Limb (tissue), 2 donors: ENCODE results near the gene DOC2B.
"Not testable (repeated sequence)": the region's sequence is repeated elsewhere in the genome, so short reads cannot be mapped to it uniquely, and the experiment has no call there.

Experiments used
- DNase-seq, 2 donors: peaks; one replicate each; pipeline ENCODE4 v3.0.0-alpha.2; 2016; ENCODE audit errors: extremely low spot score in 2 of 2

The DOC2B gene

DNA sequence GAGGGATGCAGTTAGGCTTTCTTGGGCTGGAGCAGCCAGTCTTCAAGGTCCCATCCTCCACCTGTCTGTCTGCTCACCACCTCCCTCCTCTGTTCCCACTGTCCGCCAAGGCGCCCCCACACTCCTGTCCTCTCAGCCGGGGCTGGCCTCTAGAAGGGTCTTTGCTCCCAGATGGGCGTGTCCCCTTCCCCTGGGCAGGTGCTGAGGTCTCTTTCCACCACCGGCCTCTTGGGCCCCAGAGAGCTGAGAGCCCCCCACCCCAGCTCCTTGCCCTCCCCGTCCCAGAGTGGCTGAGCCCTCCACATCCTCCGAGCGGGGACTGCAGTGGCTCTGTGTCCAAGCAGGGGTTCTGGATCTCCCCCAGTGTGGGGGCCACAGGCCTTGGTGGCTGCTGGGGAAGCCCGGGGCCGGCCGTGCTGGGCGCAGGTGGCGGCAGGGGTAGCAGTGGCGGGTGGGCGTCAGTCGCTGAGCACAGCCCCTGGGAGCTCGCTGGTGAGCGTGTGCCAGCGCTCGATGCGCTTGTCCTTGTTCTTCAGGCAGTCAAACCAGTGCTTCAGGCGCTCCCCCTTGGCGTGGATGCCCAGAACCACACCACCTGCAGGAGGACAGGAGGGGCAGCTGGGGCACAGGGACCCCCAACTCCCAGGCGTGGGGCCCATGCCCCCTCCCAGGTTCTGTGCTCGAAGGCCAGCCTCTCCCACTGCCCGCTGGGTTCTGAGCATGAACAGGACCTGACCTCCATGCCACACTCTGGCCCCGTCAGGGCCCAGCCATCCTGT is 34.3 kb downstream of the DOC2B start:
- no peak for DNase-seq

DNA sequence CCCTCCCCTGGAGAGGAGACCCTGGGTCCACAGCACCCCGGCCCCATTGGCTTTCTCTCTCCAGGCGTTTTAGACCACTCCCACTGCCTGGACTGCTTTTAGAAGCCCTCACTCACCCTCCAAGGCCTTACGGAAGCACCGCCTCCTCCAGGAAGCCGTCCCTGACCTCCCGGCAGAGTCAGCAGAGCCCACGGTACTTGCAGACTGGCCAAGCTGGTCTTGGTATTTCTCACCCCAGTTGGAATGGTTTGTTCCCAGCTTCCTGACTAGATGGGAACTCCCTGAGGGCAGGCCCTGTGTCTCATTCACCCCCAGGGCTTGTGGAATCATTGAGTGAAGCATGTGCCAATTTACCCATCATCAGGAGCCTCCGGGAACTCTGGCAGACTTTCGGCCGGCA is 34.9 kb downstream of the DOC2B start:
- DNase-seq = no peak

DNA sequence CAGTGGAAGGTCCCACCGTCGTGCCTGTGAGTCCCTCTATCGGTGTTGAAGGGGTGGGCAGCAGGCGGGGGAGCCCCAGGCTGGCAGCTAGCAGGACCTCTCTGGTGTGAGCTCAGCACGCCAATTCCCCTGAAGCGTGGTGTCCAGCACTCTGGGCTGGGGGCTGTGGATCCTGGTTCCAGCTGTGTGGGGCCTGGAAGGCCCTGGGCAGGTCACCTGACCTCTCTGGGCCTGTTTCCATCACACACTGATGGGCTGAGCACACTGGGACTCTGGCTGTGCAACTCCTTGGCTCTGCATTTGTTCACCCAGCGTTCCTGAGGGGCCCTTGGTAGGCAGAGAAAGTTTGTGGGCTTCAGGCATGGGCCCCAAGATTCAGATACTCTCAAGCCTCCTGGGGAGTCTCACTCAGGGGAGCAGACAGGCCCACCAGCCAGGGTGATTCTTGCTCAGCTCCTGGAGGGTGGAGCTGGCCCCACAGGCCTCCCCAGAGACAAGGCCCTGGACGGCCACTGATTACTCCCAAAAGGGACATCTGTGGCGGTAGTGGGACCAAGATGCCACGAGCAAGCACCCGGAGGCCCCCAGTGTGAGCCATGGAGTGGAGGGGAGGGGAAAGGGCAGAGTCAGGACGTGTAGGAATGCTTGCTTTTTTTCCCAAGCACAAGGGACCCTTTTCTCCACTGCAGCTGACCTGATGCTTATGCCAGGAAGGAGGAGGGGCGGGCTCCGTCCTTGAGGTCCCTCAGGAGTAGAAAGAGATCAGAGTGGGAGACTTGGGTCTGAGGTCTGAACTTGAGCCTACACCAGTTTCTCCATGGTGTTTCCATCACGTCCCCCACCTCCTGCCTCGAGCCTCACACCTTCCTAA is 35.5 kb downstream of the DOC2B start:
- no peak for DNase-seq

DNA sequence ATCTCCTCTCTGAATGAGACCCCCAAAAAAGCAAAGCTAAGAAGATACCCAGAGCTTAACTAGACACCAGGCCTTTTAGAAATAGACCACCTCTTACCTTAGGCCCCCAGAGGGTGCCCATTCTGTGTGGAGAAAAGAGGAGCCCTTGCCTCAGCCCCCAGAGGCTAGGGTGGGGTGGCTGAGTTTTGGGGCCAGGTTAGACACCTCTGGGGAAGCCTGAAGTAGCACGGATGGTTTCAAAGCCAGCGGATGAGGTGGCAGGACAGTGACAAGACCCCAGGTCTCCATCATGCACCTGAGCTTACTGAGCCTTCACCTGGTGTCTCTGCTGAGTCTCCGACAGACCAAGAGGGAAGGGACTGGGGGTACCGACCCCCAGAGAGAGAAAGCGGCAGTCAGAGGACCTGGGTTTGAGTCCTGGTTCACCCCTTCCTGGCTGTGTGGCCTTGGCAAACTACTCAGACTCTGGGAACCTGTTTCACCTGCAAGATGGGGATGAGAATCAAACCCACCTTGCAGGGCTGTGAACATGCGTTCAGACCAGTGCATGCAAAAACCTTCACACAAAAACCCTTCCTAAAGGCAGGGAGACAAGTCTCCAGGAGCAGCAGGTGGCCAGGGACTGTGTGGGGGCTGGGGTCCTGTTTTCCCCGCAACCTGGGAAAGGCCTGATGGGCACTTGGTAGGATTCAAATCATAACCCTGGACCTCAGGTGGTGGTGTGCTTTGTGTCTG is 36.3 kb downstream of the DOC2B start:
- no peak for DNase-seq

DNA sequence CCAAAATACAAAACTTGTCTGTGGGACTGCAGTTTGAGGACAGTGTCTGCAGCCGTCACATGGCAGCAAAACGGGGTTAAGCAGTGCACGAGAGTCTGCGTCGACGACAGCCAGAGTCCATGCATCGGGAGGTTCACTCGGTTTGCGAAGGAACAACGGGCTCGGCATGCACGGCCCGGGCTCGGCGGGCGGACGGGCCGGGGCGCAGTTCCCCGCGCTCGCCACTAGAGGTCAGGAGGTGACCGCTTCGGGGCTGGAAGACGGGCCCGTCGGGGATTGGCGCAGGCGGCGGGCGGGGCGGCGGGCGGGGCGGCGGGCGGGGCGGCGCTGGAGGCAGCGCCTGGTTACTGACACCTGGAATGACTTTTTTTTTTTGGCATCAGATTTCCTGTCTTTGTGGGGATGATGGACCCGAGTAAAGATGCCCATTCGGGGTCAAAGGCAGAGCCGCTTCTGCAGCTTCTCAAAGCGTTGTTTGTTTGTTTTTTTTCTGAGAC is 37.6 kb downstream of the DOC2B start:
- DNase-seq = peak; percentile 62 to 93

DNA sequence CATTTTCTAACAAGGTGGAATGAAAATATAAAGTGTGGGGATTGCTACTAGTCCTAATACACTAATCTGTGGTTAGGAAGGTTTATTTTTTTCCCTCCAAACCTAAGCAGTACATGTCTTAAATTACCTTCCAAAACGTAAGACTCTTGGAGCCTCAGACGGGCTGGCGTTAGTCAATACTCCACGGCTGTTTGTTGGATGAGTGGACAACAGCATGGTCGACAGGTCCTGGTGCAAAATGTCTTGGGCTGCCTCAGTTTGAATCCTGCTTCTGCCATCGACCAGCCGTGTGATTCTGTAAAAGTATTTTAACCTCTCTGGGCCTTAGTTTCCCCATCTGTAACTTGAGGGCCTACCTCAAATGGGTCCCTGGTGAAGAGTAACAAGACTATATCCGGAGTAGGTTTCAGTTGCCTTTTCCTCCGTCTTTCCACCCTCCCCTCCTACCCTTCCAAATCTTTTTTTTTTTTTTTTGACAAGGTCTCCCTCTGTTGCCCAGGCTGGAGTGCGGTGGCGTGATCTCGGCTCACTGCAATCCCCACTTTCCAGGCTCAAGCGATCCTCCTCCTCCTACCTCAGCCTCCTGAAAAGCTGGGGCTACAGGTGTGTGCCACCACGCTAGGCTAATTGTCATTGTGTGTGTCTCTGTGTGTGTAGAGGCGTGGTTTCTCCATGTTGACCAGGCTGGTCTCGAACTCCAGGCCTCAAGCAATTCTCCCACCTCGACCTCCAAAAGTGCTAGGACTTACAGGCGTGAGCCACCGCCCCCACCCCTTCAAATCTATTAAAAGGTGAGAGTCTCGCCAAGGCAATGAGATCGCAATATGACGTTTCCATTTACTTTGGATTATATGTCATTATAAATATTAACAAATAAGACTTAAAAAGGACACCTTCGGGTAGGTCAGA is 38.3 kb downstream of the DOC2B start:
- DNase-seq = no peak

DNA sequence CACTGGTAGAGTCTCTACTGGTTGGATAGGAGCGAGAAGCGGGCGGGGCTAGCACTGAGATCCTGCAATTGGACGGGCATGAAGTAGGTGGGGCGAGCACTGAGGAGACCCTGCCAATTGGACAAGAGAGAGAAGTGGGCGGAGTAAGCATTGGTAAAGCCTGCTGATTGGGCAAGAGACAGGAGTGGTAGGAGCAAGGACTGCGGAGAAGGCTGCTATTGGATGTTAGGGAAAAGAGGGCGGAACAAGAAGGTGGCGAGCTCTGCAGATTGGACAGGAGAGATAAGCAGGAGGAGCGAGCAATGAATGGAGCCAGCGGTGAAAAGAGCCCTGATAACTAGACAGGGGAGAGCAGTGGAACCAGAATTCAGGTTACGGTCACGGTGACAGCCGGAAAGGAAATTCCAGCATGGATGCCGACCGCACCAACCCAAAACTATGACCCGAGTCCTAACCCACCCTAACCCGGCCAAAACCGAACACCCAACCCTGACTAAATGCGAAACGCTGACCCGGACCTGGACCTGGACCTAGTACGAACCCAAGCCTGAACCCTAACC is 39.3 kb downstream of the DOC2B start:
- DNase-seq = no peak

DNA sequence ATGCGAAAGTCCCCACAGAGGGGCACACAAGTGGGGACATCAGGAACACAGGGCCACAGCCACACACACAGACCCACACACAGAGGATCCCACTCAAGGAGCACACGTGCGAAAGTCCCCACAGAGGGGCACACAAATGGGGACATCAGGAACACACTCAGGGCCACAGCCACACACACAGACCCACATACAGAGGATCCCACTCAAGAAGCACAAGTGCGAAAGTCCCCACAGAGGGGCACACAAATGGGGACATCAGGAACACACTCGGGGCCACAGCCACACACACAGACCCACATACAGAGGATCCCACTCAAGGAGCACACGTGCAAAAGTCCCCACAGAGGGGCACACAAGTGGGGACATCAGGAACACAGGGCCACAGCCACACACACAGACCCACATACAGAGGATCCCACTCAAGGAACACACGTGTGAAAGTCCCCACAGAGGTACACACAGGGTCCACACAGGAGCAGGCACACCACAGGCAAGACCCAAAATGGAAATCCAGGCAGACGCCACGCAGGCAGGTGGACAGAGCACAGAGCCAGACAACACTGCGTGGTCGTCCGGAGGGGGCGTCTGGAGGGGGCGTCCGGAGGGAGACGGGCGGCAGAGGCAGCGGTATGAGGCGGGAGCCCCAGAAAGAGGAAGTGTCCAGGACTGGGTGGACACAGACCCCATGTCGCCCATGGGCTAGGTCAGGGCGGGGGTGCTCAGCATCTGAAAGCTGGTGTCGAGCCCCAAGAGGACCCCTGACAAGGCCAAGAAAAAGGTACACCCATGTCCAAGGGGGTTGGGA is 41.8 kb downstream of the DOC2B start:
- DNase-seq = not testable (repeated sequence)

DNA sequence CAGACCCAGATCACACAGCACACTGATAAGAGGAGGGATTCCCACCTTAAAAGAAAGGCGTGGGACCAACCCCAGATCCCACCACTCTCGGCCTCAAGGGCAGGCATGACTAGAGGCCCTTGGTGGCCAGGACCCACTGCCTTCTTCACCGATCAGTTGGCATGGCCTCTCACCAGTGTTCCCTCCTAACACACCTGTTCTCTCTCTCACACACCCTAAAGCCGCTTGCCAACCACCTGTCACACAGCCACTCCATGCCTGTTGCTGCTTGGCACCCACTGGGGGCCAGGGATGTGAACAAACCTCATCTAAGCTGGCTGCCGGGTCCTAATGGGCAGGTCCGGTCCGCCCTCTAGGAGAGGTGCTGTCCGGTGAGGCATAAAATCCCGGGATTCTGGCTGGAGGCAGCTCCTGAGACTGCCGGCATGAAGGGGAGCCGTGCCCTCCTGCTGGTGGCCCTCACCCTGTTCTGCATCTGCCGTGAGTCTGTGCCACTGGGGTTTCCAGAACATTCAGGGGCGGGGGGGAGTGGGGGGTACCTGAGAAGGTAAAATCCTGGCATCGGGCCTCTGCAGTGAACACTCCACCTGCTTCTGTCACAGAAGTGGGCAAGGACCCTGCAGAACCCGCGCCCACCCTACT is 44.2 kb downstream of the DOC2B start, which contains the start of gene SCGB1C2:
TSS of gene SCGB1C2 (plus strand) at position 404 of the 642 bp plus-strand sequence. CDS start at position 426, 22 bp downstream.
- not testable (repeated sequence) for DNase-seq

DNA sequence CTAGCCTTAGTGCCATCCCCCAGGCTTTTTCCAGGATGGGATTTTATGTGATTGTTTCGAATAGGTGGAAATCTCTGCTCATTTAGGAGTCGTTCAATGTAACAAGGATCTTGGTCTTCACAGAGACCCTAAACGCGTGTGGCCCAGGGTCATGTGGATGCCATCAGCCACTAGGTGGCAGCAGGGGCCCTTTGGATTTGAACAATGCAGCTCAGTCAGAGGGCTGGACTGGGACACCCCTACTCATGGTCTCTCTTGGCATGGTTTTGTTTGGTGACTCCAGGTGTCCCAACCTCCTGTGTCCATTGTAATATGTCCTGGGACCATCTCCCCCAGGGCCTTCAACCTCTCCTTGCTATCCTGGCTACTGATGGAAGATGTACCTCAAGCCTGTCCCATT is 44.9 kb downstream of the DOC2B start:
- DNase-seq = not testable (repeated sequence)

DNA sequence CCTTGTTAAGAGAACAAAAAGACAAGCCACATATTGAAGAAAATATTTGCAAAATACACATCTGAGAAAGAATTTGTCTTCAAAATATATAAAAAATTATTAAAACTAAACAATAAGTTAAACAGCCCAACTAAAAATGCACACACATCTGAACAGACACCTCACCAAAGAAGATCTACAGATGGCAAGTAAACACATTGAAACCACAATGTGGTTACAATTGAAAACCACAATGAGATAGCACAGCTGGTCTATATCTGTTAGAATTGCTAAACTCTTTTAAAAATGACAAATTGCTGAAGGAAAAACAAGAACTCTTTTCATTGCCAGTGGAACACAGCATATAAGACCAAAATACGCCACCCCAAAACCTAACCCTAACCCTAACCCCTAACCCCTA is 45.6 kb downstream of the DOC2B start:
- not testable (repeated sequence) for DNase-seq

DNA sequence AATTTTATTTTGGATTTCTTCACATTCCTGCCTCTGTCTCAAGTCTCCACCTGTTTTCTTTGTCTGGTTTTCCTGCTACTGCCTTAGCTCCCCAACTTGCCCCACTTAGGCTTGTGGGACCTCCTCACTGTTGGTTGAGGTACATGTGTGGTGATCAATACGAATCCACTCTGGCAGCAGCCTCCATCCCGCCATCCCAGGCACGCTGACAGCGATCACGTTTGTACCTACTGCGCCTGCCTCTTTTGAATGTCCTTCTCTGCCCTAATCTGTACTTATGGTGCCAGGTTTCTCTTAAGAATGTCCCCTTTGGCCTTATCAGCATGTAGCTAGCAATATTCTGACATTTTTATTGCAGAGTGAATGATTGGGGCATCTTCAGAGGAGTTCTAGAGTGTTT is 46.4 kb downstream of the DOC2B start:
- DNase-seq = not testable (repeated sequence)

DNA sequence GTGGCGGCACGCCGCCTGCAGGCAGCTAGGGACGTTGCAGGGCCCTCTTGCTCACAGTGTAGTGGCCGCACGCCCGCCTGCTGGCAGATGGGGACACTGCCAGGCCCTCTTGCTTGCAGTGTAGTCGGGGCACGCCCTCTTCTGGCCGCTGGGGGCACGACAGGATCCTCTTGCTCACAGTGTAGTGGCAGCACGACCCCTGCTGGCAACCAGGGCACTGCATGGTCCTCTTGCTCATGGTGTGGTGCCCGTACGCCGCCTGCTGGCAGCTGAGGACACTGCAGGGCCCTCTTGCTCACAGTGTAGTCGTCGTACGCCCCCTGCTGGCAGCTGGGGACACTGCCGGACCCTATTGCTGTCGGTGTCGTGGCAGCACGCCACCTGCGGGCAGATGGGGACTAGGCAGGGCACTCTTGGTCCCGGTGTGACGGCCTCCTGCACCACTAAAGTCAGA is 47.1 kb downstream of the DOC2B start:
- not testable (repeated sequence) for DNase-seq

DNA sequence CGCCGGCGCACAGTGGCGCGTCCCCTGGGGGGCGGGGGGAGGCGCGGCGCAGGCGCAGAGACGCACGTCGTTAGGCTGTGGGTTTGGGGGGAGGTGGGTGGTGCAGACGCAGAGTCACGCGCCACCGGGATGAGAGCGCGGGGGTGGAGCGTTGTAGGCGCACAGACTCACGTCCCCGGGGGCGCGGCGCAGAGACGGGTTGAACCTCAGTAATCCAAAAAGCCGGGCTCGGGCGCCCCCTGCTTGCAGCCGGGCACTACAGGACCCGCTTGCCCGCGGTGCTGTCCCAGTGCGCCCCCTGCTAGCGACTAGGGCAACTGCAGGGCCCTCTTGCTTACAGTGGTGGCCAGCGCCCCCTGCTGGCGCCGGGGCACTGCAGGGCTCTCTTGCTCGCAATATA is 47.5 kb downstream of the DOC2B start:
- DNase-seq = not testable (repeated sequence)

DNA sequence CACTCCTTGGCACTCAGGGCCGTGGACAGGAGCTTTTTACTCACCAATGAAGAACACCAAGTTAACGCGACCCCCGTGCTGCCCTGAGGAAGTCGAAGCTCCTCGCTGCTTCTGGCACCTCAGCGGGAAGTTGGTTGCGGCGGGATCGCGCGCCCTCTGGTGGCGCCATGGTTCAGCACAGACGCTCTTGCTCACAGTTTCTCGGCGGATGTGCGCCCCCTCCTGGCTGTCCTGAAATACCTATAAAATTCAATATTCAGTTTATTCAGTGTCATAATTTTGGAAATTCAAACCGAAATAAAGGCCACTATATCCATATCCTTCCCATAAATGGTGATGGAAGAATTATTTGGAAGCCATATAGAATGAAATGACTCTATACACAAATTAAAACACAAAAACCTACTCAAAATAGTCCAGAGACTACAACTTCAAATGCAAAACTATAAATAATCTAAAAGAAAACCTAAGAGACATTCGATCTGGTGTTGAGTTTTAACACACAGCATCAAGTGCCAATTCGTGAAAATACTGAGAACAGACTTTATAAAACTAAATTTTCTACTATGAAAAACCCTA is 63.0 kb downstream of the DOC2B start:
- not testable (repeated sequence) for DNase-seq

DNA sequence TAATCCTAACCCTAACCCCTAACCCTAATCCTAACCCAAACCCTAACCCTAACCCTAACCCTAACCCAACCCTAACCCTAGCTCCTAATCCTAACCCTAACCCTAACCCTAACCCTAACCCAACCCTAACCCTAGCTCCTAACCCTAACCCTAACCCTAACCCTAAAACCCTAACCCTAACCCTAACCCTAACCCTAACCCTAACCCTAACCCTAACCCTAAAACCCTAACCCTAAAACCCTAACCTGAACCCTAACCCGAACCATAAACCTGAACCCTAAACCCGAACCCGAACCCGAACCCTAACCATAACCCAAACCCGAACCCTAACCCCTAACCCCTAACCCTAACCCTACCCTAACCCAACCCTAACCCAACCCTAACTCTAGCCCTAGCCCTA is 68.3 kb downstream of the DOC2B start:
- DNase-seq = not testable (repeated sequence)
